DMS153 treated with DMSO at 0.1 percent for 48 hours (cell line): ENCODE data around the gene DIAPH2.

Source experiments
- DNase-seq: peaks from one replicate; lab custom pipeline; 2025; ENCODE audit not compliant: unreplicated experiment; lab: John Stamatoyannopoulos, UW

DIAPH2 gene

GRCh38 chrX:97039363-97040029 is 354.9 kb downstream of the DIAPH2 start:
- no peak for DNase-seq

DNA sequence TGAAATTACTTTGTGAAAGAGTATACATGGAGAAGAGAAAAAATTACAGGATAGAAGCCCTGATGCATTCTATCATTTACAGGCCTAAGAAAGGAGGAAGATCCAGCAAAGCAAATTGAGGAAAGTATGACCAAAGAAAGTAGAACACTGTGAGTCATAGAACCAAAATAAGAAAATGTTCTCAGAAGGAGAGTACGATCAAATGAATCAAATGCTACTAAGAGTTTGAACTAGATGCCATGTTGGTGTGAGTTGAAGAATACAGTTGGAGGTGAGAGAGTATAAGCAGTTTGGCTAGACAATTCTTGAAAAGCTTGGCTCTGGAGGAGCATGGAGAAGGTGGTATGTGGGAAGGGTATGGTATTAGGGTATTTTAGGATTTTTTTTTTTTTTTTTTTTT is 360.8 kb downstream of the DIAPH2 start:
- no peak for DNase-seq

- DNase-seq: no peak
These were observed 362.2 kb downstream of the DIAPH2 start for GRCh38 chrX:97046867-97047266.

DNA sequence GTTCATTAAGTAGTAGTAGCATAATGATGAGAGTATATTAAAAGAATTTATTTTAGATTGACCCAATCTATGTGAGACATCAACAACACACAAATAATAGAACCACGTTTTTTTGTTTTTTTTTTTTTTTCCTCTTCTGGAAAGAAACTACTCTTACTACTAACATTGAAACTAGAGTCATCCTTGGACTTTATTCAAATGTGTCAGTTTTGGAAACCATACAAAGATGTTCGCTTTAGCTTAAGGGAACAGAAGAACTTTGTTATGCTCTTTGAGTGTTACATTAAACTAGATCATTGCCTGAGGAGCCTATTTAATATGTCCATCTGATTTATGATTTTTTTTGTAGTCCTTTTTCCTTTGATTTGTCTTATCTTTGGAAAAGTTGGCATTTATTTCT is 365.8 kb downstream of the DIAPH2 start:
- no peak for DNase-seq

DNA sequence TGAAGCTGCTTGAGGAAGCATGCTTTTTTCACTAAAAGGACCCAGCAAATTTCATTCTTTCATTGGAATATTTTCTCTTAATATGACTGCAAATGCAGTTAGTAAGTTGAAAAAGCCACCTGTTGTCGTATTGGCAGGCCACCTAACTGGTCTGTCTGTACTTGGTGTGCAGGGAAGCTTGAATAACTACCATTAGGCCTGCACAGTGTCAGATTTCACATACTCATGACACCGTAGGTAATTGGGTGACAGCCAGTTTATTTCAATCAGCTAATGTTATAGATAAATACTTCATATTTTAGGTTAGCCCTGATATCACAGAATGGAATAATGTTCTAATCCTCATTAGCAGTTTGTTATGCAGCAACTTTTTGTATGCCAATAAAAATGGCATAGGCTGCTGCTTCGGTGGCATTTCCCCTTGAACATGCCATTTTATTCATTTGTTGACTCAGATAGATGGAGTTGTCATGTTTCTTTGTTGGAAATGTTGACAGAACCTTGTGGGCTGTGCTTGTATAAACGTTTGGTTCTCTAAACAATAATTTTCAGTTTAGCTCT is 372.8 kb downstream of the DIAPH2 start:
- DNase-seq: peak; percentile 59

- no peak for DNase-seq
These were observed 375.4 kb downstream of the DIAPH2 start for GRCh38 chrX:97060020-97060419.

GRCh38 chrX:97065066-97065465 is 380.4 kb downstream of the DIAPH2 start:
- no peak for DNase-seq

GRCh38 chrX:97065973-97066372 is 381.3 kb downstream of the DIAPH2 start:
- DNase-seq: no peak

DNA sequence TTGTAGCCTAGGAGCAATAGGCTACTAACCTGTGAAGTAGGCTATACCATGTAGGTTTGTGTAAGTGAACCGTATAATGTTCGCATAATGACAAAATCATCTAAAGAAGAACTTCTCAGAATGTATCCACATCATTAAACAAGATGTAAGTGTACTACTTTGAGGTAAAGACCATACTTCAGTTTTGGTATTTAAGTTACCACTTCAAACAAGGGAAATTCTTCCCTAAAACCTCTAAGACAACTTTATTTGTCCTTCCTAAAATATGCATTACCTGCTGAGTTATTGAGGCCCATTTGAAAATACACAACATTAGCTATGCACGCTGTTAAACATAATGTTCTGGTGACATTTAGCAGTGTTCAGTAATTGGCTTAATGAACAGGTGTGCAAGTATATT is 381.7 kb downstream of the DIAPH2 start:
- no peak for DNase-seq

- DNase-seq: no peak
These were observed 385.7 kb downstream of the DIAPH2 start for GRCh38 chrX:97070346-97070745.

DNA sequence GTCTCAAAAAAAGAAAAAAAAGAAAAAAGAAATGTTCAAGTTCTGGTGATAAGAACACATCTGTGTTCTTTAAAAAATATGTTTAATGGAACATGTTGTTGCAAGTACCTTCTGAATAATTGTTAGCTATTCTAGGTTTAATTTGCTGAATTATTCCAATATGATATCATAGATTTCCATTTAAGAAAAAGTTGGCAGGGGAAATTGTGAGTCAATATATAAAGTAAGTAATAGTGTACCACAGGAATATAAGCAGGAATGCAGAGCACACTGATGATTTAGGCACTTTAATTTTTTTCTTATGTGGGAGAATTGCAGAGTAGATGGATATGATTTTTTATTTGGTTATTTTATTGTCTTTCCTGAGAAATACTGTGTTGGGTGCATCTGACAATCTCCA is 389.8 kb downstream of the DIAPH2 start:
- no peak for DNase-seq

GRCh38 chrX:97089116-97089515 is 404.5 kb downstream of the DIAPH2 start:
- DNase-seq: no peak

DNA sequence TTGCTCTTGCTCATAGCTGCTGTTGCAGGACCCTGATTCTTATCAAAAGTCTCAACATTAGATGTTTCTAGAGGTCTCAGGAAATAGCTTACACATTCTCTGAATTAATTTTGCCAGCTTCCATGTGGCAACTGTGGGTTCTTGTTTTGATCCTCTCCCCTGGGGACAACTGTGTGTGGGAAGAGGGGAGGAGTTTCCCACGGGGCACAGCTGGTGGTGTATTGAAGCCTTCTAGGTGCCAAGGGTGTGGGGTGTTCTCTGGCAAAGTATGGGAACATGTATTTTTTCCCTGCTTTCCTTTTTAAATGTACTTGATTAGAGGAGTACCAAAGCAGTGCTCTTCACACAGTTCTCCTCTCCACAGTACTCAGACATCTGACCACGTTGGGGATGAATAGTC is 411.7 kb downstream of the DIAPH2 start:
- no peak for DNase-seq

GRCh38 chrX:97102938-97103337 is 418.3 kb downstream of the DIAPH2 start:
- no peak for DNase-seq

GRCh38 chrX:97109730-97110129 is 425.1 kb downstream of the DIAPH2 start:
- no peak for DNase-seq

GRCh38 chrX:97117572-97117971 is 432.9 kb downstream of the DIAPH2 start:
- DNase-seq: no peak

- no peak for DNase-seq
These were observed 434.9 kb downstream of the DIAPH2 start for GRCh38 chrX:97119474-97120109.

DNA sequence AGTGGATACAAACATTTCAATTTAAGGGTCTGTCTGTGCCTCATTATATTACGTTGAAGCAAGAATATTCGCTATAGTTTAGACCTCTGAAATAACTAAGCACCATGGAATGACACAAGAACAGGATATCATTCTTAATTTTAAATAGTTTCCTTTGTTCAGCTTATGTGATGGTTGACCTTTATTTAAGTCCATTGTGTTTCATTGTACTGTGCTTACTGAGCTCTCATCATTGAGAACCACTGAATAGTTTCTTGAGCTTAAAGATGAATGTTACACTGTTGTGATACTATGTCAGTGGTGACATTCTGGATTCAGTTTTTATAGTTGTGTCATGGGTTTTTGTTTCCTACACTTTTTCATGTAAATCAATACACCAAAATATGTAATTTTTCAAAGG is 438.4 kb downstream of the DIAPH2 start:
- no peak for DNase-seq

GRCh38 chrX:97126020-97126419 is 441.4 kb downstream of the DIAPH2 start:
- DNase-seq: no peak

DNA sequence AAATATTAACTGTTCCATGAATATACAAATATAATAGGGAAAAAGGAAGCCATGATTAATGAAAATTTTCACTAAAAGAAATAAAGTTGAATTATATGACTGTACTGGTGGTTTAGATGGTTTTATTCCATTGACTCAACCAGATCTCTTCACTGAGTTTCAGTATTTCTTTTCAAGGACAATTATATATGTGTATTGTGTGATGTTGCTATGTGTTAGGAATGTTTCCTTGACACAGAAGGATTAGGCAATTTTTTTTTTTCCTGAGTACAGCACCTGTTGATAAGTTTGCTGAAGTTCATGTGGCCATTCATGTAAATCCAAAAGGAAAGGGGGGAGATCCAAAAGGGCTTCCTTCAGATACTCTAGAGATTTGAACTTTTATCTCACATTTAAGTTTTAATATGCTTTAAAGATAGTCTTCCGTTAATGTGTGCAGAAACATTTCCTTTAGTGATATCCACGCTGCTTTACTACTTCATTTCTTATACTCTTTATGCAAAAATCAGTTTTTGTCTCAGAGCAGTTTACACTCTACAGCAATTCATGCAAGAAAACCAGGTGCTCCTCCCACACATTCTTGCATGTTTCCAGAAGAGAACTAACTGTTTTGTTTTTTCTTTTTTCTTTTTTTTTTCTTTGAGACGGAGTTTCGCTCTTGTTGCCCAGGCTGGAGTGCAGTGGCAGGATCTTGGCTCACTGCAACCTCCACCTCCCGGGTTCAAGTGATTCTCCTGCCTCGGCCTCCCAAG is 448.2 kb downstream of the DIAPH2 start:
- no peak for DNase-seq

DNA sequence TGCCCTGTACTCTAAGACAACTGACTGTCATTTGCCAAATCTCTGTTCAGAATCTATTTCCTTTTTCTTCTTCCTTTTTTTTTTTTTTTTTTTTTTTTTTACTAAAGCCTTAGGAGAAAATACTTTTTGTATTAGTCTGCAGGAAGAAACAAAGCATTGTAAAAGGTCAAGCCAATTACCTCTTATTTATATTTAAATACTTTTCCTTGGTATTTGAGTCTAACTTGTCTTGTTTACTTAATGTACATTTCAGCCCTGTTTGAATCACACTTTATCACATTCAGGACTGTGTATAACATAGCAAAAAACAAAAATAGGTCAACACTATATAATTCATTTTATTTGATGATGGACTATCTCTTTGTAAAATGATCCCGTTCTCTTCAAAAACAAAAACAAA is 461.3 kb downstream of the DIAPH2 start:
- no peak for DNase-seq

GRCh38 chrX:97155816-97156215 is 471.2 kb downstream of the DIAPH2 start:
- DNase-seq: no peak
